Retinal pigment epithelial cell (primary cell): Measurements from ENCODE around the gene TMPRSS2.

ENCODE experiments used
- DNase-seq: peaks from one replicate; pipeline ENCODE4 v3.0.0-alpha.2; 2010; ENCODE audit warnings: low read depth
- H3K4me3 ChIP-seq: 2 replicates; pipeline ENCODE4 v1.5.1; 2011; ENCODE audit warnings: mild to moderate bottlenecking, low read length, control low read depth, moderate library complexity
- TF ChIP-seq, protein P1 (sequence below): conservative IDR thresholded peaks from 2 replicates; pipeline ENCODE4 v1.5.1; 2011; ENCODE audit warnings: low read depth, low read length, control low read depth, inconsistent platforms

Gene TMPRSS2

DNA sequence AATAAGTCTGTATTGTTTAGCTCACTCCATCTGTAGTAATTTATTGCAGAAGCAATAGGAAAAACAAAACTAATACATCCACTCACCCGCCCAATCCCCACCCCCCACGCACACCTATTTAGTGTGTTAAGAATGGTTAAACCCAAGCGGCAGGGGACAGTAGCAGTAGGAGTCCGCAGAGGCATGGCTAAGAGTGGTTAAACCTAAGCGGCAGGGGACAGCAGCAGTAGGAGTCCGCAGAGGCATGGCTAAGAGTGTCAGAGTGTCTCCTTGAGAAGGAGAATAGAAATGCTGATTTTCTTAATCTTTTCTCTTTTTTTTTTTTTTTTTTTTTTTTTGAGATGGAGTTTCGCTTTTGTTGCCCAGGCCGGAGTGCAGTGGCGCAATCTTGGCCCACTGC, 34.8 kb upstream of the TMPRSS2 start:
- TF ChIP-seq, protein P1, sequence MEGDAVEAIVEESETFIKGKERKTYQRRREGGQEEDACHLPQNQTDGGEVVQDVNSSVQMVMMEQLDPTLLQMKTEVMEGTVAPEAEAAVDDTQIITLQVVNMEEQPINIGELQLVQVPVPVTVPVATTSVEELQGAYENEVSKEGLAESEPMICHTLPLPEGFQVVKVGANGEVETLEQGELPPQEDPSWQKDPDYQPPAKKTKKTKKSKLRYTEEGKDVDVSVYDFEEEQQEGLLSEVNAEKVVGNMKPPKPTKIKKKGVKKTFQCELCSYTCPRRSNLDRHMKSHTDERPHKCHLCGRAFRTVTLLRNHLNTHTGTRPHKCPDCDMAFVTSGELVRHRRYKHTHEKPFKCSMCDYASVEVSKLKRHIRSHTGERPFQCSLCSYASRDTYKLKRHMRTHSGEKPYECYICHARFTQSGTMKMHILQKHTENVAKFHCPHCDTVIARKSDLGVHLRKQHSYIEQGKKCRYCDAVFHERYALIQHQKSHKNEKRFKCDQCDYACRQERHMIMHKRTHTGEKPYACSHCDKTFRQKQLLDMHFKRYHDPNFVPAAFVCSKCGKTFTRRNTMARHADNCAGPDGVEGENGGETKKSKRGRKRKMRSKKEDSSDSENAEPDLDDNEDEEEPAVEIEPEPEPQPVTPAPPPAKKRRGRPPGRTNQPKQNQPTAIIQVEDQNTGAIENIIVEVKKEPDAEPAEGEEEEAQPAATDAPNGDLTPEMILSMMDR: no peak
- H3K4me3 ChIP-seq: no peak overlapping the region
- no peak for DNase-seq

- no peak overlapping the region for H3K4me3 ChIP-seq
- DNase-seq: peak; percentile 6
- TF ChIP-seq, protein P1: no peak
These were observed 29.4 kb upstream of the TMPRSS2 start for GRCh38 chr21:41537356-41537755.

- DNase-seq: no peak
- no peak overlapping the region for H3K4me3 ChIP-seq
- TF ChIP-seq, protein P1: no peak
These were observed 28.8 kb upstream of the TMPRSS2 start for GRCh38 chr21:41536827-41537103.

- TF ChIP-seq, protein P1: no peak
- no peak for DNase-seq
- no peak overlapping the region for H3K4me3 ChIP-seq
These were observed 28.3 kb upstream of the TMPRSS2 start for GRCh38 chr21:41536076-41536826.

GRCh38 chr21:41530366-41530765, 22.4 kb upstream of the TMPRSS2 start:
- no peak overlapping the region for H3K4me3 ChIP-seq
- TF ChIP-seq, protein P1: no peak
- DNase-seq: no peak

DNA sequence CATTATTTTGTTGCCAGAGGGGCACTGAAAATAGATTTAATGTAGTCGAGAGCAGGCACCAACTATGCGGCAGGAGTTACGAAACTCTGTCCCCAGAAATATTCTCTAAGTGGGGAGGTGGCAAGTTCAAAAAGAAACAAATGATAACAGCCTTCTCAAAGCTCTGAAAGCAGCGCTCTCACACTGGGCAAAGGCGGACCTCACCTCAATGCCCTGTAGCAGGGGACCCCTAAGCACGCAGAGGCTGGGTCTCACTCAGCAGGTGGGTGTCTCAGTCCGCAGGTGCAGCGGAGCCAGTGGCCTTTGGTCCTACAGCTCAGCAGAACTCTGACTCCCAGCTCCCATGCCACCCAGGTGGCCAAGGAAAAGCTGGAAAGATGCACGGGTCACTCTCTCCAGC, 21.8 kb upstream of the TMPRSS2 start:
- no peak for DNase-seq
- no peak overlapping the region for H3K4me3 ChIP-seq
- TF ChIP-seq, protein P1: no peak

DNA sequence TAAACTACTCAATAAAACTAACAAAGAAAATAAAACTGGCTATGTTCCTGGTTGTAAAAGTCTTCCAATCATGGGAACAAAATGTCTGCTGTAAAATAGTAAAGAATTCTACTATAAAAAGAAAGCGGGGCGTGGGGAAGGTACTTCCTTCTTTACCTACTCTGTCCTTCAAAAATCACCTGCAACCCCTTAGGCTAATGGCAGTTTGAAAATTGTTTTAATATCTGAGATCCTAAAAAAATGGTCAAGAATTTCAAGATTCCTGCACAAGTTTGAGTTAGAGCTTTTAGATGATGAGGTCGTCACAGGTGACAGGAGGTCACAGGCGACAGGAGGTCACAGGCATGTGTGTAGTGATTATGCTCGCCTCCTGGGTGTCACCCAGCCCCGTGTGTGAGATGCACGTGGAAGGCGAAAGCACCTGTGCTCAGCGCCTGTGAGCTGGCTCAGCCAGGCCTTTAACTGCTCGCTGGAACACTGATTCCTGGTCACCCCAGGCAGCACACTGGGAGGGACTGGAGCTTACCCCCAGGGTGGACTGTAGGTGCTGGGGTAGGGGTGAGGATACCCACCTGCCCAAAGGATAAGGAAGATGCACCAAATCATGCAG, 18.6 kb upstream of the TMPRSS2 start:
- no peak for DNase-seq
- H3K4me3 ChIP-seq: no peak overlapping the region
- TF ChIP-seq, protein P1: no peak
